Measurements from ENCODE around the gene SLC17A9.

Gene SLC17A9

GRCh38 chr20:62991863-62992262 lies 39.4 kb downstream of the SLC17A9 start:
- Histone ChIP-seq H3K4me3 (no peak overlapping the region), H3K36me3 (no peaks in the 10 kb centered on the region), H3K27me3 (peaks cover 0 to 70% of the 10 kb centered on the region in 2 donors), H3K4me1 (no peaks in the 10 kb centered on the region), H3K9me3 (no peaks in the 10 kb centered on the region), H3K27ac (no peak overlapping the region)
- TF ChIP-seq CTCF (IDR thresholded peaks at IDR 0.05): no peak
- intact Hi-C loops (cut with DNase I; ENCODE audit: low total_unique reads): no loop called here
- no peak for DNase-seq

GRCh38 chr20:62993856-62994494 lies 41.5 kb downstream of the SLC17A9 start:
- TF ChIP-seq CTCF (IDR thresholded peaks at IDR 0.05): no peak
- no peaks in the 10 kb centered on the region for H3K9me3 ChIP-seq
- H3K4me3 ChIP-seq: no peak overlapping the region
- H3K4me1 ChIP-seq: no peaks in the 10 kb centered on the region
- H3K36me3 ChIP-seq: no peaks in the 10 kb centered on the region
- no peak overlapping the region for H3K27ac ChIP-seq
- intact Hi-C loops (cut with DNase I; ENCODE audit: low total_unique reads): no loop called here
- H3K27me3 ChIP-seq: peaks cover 0 to 73% of the 10 kb centered on the region in 2 donors
- DNase-seq: no peak

- Histone ChIP-seq H3K27ac (no peak overlapping the region), H3K4me3 (no peak overlapping the region), H3K4me1 (no peaks in the 10 kb centered on the region), H3K27me3 (peaks cover 0 to 82% of the 10 kb centered on the region in 2 donors), H3K9me3 (no peaks in the 10 kb centered on the region), H3K36me3 (no peaks in the 10 kb centered on the region)
- TF ChIP-seq CTCF (IDR thresholded peaks at IDR 0.05): no peak
- no peak for DNase-seq
- intact Hi-C loops (cut with DNase I; ENCODE audit: low total_unique reads): no loop called here
Measured at GRCh38 chr20:62994869-62995281, 42.4 kb downstream of the SLC17A9 start.

- intact Hi-C loops (cut with DNase I; ENCODE audit: low total_unique reads): no loop called here
- TF ChIP-seq CTCF (IDR thresholded peaks at IDR 0.05): no peak
- H3K9me3 ChIP-seq: no peaks in the 10 kb centered on the region
- no peaks in the 10 kb centered on the region for H3K36me3 ChIP-seq
- peaks cover 0 to 82% of the 10 kb centered on the region in 2 donors for H3K27me3 ChIP-seq
- DNase-seq: no peak
- H3K4me3 ChIP-seq: no peak overlapping the region
- H3K4me1 ChIP-seq: no peaks in the 10 kb centered on the region
- H3K27ac ChIP-seq: no peak overlapping the region
Measured at GRCh38 chr20:62995481-62995880, 43.0 kb downstream of the SLC17A9 start.

GRCh38 chr20:62995898-62996595 lies 43.5 kb downstream of the SLC17A9 start:
- intact Hi-C loops (cut with DNase I; ENCODE audit: low total_unique reads): no loop called here
- H3K4me1 ChIP-seq: no peaks in the 10 kb centered on the region
- H3K36me3 ChIP-seq: no peaks in the 10 kb centered on the region
- H3K9me3 ChIP-seq: no peaks in the 10 kb centered on the region
- H3K27ac ChIP-seq: no peak overlapping the region
- DNase-seq: no peak
- no peak overlapping the region for H3K4me3 ChIP-seq
- H3K27me3 ChIP-seq: peaks cover 0 to 79% of the 10 kb centered on the region in 2 donors
- TF ChIP-seq CTCF (IDR thresholded peaks at IDR 0.05): no peak

Measured in tibial artery (tissue), 4 donors.